HG03103 (cell line): ENCODE data around the gene LRP5.
"Not testable (repeated sequence)": the region's sequence is repeated elsewhere in the genome, so short reads cannot be mapped to it uniquely, and the experiment has no call there.

Source experiments
- ATAC-seq: cut with Tn5 transposase; IDR thresholded peaks from one replicate; pipeline ENCODE4 v1.9.1; 2021; ENCODE audit warnings: low read depth; ENCODE audit not compliant: unreplicated experiment

LRP5 gene

DNA sequence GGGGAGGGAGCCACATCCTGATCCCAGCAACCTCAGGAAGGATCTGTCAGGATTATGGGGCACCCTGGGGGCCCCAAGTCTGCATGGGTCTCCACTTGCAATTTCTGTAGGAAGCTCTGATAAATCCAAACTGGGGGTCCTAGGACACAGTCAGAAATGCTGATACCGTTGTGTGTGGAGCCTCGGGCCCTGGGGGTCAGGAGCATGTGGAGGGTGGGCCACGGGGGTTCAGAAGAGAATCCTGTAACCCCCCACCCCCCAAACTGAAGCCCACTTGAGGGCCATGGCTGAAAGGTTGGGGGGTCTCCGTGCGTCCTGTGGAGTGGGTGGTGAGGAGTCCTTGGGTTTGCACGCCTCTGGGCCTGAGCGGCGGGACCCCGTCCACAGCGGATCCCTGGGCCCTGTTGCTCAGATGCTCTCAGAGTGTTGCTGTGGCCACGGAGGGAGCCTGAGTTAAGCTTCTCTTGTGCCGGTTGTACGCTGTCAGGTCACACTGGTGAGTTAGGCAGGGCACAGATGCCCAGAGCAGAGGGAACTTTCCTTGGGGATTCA is 72.2 kb downstream of the LRP5 start:
- no peak for ATAC-seq

DNA sequence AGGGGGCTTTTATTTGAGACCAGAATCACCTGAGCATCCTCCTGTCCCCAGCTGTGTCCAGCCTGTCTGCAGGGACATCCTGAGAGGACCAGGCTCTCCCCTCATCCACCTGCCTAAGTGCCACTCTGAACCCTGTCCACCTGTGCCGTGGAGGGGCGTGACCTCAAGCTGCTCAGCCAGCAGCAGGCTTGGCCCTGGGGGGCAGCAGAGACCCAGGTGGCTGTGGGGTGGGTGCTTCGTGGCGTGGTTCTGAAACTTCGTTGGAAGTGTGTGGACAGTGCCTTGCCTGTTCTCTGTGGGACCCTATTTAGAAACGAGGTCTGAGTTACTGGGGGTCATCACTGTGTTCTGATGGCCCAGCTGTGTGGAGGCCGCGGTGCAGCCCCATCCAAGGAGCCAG is 72.7 kb downstream of the LRP5 start:
- no peak for ATAC-seq

- ATAC-seq: no peak
Measured at GRCh38 chr11:68386331-68386978, 74.1 kb downstream of the LRP5 start.

DNA sequence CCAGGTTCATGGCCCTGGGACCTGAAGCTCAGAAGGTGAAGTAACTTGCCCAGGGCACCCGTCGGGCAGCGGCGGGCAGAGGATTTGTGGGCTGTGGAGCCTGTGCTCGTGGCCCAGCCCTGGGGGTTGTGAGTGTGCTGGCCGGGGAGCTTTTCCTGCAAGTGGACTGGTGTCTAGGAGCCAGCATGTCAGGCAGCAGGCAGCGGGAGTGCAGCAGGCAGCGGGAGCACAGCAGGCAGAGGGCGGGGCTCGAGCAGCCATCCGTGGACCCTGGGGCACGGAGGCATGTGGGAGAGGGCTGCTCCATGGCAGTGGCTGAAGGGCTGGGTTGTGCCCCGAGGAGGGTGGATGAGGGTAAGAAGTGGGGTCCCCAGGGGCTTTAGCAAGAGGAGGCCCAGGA is 75.4 kb downstream of the LRP5 start:
- no peak for ATAC-seq

GRCh38 chr11:68388595-68389198 is 76.3 kb downstream of the LRP5 start:
- no peak for ATAC-seq

GRCh38 chr11:68390315-68390714 is 77.9 kb downstream of the LRP5 start:
- no peak for ATAC-seq

- ATAC-seq: no peak
Measured at GRCh38 chr11:68392822-68393221, 80.4 kb downstream of the LRP5 start.

DNA sequence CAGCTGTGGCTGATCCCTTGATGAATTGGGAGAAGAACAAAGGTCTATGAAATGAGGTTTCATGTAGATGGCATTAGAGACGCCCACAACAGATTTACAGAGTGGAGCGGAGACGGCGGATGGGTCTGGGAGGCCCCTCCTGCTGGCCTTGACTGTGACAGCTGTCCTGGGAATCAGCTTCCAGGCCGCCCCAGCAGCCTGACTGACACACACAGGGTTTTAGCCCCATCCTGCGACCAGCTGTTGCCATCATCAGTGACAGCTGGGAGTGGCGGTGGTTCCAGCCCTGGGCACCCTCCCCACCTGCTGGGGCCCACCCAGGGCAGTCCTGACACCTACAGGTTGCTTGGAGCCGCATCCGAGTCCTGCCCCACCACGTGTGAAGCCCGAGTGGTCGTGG is 84.1 kb downstream of the LRP5 start:
- no peak for ATAC-seq

DNA sequence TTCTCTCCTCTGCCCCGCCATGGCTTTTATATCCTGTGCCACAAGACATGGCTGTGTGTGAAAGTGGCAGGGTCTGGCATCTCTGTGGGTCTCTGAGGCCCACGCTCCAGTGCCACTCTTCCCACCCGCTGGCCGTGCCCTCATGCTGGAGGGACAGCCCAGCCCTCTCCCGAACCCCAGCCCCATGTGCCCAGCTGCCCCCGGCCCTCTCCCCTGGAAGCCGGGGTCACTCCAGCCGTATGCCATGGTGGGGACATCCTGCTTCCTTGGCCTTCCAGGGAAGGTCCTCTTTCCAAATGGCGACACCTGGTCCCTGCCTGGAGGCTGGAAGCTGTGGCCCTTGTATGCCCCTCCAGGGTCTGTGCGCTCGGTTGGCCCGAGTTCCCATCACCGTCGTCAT is 84.9 kb downstream of the LRP5 start:
- ATAC-seq: no peak

DNA sequence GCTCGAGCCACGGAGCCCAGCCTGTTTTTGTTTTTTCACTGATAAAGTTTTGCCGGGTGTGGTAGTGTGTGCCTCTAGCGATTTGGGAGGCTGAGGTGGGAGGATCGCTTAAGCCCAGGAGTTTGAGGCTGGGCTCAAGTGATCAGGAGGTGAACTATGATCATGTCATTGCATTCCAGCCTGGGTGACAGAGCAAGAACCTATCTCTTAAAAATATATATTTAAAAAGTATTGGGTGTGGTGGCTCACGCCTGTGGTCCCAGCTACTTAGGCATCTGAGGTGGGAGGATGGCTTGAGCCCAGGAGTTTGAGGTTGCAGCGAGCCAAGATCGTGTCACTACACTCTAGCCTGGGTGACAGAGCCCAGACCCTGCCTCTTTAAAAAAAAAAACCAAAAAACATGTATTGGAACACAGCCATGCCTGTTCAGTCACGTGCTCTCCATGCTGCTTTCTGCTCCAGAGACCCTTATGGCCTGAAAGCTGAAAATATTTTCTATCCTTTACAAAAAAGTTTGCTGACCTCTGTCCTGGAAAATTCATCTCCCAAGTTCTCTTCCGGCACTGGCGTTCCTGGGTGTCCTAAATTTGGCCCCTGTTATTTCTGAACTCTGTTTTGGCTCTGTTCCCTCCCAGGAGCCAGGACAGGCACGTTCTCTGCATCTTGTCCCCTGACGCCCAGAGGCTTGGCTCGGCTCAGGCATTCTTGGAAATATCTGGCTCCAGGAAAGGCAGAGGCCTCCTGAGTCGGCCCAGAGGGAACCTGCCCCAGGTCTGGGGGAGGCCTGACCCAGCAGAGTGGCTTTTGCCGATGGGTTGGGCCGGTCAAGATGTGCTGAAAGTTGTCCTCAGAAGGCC is 86.8 kb downstream of the LRP5 start:
- ATAC-seq: no peak

DNA sequence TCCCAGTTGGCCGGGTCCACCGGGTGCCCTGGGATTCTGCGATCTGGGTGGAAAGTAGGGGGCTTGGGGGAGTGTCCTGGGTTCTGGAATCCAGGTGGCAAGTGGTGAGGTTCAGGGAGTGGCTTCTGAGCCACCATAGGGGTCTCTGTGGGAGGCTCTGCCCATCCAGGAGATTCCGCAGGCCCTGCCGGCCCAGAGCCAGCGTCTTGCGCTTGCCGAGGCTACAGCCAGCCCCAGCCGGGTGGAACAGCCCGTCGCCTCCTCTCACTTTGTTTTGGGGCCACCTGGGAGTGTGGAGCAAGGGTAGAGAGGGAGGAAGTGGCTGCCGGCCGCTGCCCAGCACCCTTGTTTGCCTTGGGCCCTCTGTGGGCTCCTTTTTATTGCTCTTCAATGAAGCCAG is 87.5 kb downstream of the LRP5 start:
- ATAC-seq: no peak

- ATAC-seq: not testable (repeated sequence)
Measured at GRCh38 chr11:68400584-68400983, 88.2 kb downstream of the LRP5 start.

DNA sequence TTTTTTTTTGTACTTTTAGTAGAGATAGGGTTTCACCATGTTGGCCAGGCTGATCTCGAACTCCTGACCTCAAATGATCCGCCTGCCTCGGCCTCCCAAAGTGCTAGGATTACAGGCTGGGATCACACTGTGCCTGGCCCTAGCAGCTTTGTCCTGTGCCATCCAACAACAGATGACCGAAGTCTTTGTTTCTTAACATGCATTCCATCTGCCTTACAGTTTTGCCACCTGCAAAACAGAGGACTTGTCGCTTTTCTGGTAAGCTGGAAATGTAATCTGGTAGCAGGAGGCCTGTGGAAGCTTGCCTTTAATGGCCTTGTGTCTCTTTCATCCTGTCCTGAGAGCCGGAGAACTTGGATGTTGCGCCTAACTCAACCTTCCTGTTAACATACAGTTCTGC is 89.5 kb downstream of the LRP5 start:
- no peak for ATAC-seq

- no peak for ATAC-seq
Measured at GRCh38 chr11:68402355-68403031, 90.1 kb downstream of the LRP5 start.

- ATAC-seq: no peak
Measured at GRCh38 chr11:68403424-68403823, 91.0 kb downstream of the LRP5 start.

- no peak for ATAC-seq
Measured at GRCh38 chr11:68403831-68404230, 91.4 kb downstream of the LRP5 start.

- no peak for ATAC-seq
Measured at GRCh38 chr11:68406324-68407313, 94.2 kb downstream of the LRP5 start.

GRCh38 chr11:68408512-68408911 is 96.1 kb downstream of the LRP5 start:
- no peak for ATAC-seq

- no peak for ATAC-seq
Measured at GRCh38 chr11:68409748-68410344, 97.5 kb downstream of the LRP5 start.
